ENCODE data around the gene RPS21. TPM values are rescaled to one million over a fixed set of nuclear protein-coding genes. Genes with fewer than 3 reads are reported as not detected.

RPS21 gene
- total RNA-seq, 2 donors from 2014 or later: 1,109 to 1,318 TPM

DNA sequence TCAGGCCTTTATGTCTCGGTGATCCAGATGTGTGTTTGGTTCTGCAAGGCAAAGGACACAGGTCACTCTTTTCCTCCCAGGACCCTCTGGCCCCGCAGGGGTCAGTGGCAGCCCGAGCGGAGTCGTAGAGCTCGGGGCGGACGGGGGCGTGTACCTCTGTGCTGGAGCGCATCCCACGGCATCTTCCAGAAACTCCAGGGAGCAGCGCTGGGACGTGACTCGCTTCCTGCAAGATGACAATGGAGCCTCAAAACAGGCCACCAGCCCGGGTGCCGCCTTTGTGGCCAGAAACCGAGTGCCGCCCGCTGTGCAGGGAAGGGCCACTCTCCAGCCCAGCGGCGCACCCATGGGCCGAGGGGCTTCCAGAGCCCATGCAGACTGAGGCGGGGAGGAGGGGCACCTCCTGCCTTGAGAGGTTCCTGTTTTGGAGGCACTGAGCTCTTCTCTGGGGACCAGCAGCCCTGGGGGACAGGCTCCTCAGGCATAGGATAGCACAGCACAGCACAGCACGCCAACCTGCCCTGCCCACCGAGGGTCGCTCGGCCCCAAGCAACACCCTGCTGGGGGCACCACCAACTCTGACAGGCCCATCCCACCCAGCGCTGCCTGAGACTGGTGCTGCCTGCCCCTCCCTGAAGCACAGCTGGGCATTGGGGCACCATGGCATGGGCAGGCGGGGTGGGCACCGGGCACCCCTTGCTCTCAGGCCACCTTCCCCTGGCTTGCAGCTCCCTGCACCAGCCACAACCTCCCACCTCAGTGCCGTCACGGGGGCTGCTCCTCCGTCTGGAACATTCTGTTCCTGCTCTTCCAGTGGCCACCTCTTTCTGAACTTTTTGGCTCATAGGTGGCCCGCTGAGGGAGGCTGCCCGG is 9.7 kb downstream of the RPS21 start:
- DNase-seq (ENCODE audit: low spot score) (no peak), ATAC-seq (no peak)
- Mint-ChIP-seq H3K9me3 (peaks cover 4% of the 10 kb centered on the region), H3K36me3 (no peaks in the 10 kb centered on the region), H3K4me1 (ENCODE audit: low read depth in 2 of 2) (peaks cover 0 to 14% of the 10 kb centered on the region in 2 donors), H3K4me3 (no peak overlapping the region), H3K27me3 (no peaks in the 10 kb centered on the region), H3K27ac (no peak overlapping the region)

DNA sequence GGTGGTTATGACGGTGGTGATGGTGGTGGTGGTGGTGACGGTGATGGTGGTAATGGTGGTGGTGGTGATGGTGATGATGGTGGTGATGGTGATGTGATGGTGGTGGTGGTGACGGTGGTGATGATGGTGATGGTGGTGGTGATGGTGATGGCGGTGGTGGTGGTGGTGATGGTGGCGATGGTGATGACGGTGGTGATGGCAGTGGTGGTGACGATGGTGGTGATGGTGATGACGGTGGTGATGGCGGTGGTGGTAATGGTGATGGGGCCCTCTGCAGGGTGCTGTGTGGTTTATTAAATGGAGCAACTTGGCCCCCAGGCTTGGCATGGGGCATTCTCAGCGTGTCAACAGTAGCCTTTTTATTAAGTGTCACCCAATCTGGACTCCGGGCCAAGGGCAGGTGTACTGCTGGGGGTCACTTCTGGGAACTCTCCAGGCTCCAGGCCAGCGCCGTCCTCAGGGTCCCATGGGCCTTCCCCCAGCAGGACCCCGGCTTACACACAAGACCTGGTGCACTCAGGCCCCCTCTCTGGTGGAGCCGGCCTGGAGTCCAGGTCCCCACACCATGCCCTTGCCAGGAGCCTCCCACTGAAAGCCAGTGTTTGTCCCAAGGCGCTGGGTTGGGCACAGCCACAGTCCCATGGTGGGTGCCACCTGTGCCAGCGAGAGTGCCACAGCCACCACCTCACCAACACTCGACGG is 11.4 kb downstream of the RPS21 start:
- H3K27me3 Mint-ChIP-seq: no peaks in the 10 kb centered on the region
- ATAC-seq (no peak), DNase-seq (ENCODE audit: low spot score) (no peak)
- peaks cover 4% of the 10 kb centered on the region for H3K9me3 Mint-ChIP-seq
- H3K4me1 Mint-ChIP-seq (ENCODE audit: low read depth in 2 of 2): peaks cover 0 to 16% of the 10 kb centered on the region in 2 donors
- H3K36me3 Mint-ChIP-seq: no peaks in the 10 kb centered on the region
- no peak overlapping the region for H3K27ac Mint-ChIP-seq
- H3K4me3 Mint-ChIP-seq: no peak overlapping the region

GRCh38 chr20:62400021-62400420 is 13.1 kb downstream of the RPS21 start:
- Mint-ChIP-seq H3K9me3 (peaks cover 4% of the 10 kb centered on the region), H3K4me1 (ENCODE audit: low read depth in 2 of 2) (peaks cover 0 to 16% of the 10 kb centered on the region in 2 donors), H3K36me3 (no peaks in the 10 kb centered on the region), H3K27me3 (no peaks in the 10 kb centered on the region), H3K27ac (no peak overlapping the region), H3K4me3 (no peak overlapping the region)
- ATAC-seq: no peak
- no peak for DNase-seq (ENCODE audit: low spot score)

- no peak overlapping the region for H3K4me3 Mint-ChIP-seq
- no peak for DNase-seq (ENCODE audit: low spot score)
- H3K27ac Mint-ChIP-seq: no peak overlapping the region
- H3K27me3 Mint-ChIP-seq: no peaks in the 10 kb centered on the region
- peaks cover 4% of the 10 kb centered on the region for H3K9me3 Mint-ChIP-seq
- ATAC-seq: no peak
- H3K36me3 Mint-ChIP-seq: no peaks in the 10 kb centered on the region
- peaks cover 4 to 20% of the 10 kb centered on the region in 2 donors for H3K4me1 Mint-ChIP-seq (ENCODE audit: low read depth in 2 of 2)
These were observed 13.6 kb downstream of the RPS21 start for GRCh38 chr20:62400541-62400940.

DNA sequence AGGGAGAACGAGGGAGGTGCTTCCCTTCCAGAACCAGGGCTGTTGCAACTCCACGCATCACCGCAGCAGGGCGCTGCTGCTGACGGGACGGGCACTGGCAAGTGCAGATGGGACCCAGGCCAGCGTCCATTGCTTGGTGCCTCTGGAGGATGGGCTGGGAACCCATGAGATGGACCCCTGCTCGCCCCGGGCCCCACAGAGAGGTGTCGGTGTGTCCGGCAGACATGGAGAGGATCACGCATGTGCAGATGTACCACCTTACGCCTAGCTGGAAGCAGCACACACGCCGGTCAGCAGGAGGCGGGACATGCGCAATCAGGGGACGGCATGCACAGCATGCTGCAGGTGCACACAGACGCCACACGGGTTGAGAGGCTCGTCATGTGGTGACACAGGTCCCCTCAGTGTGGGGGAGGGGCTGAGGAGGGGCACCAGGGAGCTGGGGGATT is 14.5 kb downstream of the RPS21 start:
- peaks cover 4% of the 10 kb centered on the region for H3K9me3 Mint-ChIP-seq
- no peaks in the 10 kb centered on the region for H3K36me3 Mint-ChIP-seq
- H3K4me1 Mint-ChIP-seq (ENCODE audit: low read depth in 2 of 2): peaks cover 4 to 25% of the 10 kb centered on the region in 2 donors
- no peak overlapping the region for H3K27ac Mint-ChIP-seq
- H3K4me3 Mint-ChIP-seq: no peak overlapping the region
- no peak for ATAC-seq
- no peaks in the 10 kb centered on the region for H3K27me3 Mint-ChIP-seq
- DNase-seq (ENCODE audit: low spot score): no peak

DNA sequence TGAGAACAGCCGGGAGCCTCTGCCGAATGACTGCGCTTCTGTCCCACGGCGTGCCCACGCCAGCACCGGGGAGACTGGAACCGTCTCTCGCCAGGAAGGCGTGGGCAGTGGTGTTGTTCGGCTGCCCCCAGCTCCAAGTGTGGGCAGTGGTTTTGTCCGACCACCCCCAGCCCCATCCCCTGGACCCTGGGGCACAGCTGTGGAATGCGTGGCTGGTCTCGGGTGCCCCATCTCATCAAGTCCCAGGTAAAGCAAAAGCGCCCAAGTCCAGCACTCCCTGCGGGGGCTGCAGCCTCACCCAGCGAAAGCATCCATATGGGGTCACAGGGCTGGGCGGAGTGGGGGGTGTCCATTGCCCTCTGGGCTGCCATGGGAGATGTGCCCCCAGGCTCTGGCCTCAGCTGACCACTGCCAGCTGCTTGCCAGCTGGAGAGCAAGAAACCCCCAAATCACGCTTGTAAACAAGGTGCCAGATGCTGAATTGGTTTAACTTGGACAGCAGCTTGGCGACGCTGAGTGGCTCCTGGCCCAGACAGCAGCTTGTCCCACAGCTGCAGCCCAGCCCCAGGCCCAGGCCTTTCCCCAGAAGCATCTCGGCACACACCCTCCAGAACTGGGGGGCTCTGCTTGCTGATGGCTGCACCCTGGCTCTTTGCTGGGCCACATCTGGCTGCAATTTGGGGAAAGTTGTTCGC is 15.7 kb downstream of the RPS21 start:
- H3K4me1 Mint-ChIP-seq (ENCODE audit: low read depth in 2 of 2): peaks cover 4 to 20% of the 10 kb centered on the region in 2 donors
- DNase-seq (ENCODE audit: low spot score) (no peak), ATAC-seq (no peak)
- H3K4me3 Mint-ChIP-seq: no peak overlapping the region
- no peaks in the 10 kb centered on the region for H3K36me3 Mint-ChIP-seq
- no peaks in the 10 kb centered on the region for H3K27me3 Mint-ChIP-seq
- no peak overlapping the region for H3K27ac Mint-ChIP-seq
- peaks cover 4% of the 10 kb centered on the region for H3K9me3 Mint-ChIP-seq

DNA sequence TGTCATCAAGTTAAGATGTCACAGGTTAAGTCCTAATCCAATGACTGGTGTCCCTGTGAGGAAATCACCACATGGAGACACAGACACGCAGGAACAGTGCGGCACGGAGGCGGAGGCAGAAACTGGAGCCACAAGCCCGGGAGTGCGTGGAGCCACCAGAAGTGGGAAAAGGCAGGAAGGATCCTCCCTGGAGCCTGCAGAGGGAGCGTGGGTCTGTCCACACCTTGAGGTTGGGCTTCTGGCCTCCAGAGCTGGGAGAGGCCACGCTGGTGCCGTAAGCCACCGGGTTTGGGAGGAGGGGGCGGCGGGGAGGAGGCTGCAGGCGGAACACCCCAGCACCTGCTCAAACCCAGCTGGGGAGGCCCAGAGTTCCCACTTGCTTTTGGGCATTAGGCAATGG is 16.4 kb downstream of the RPS21 start:
- no peaks in the 10 kb centered on the region for H3K36me3 Mint-ChIP-seq
- no peaks in the 10 kb centered on the region for H3K9me3 Mint-ChIP-seq
- DNase-seq (ENCODE audit: low spot score): no peak
- H3K27ac Mint-ChIP-seq: no peak overlapping the region
- no peaks in the 10 kb centered on the region for H3K27me3 Mint-ChIP-seq
- H3K4me1 Mint-ChIP-seq (ENCODE audit: low read depth in 2 of 2): peaks cover 4 to 15% of the 10 kb centered on the region in 2 donors
- no peak overlapping the region for H3K4me3 Mint-ChIP-seq
- ATAC-seq: no peak

DNA sequence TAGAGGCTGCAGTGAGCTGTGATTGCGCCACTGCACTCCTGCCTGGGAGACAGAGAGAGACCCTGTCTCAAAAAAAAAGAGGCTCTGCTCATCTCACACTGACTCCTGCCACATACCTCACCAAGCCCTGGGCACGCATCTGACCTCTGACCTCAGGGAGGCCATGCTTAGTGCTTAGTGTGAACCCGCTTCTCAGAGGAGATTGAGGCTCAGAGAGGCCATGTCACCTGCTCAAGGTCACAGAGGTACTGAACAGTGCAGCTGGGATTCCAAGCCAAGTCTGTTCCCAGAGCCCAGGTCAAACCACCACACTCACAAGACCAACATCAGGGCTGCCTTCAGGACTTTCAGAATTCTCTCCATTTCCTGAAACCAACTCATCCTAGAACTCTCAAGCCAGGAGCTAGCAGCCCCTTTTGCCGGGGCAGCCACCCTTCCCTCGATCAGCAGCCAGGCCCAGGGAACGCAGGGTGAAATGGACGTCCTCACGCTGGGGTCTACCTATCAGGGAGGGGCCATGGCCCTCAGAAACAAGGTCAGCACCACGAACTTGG is 17.3 kb downstream of the RPS21 start:
- no peaks in the 10 kb centered on the region for H3K36me3 Mint-ChIP-seq
- no peak for ATAC-seq
- DNase-seq (ENCODE audit: low spot score): no peak
- H3K4me1 Mint-ChIP-seq (ENCODE audit: low read depth in 2 of 2): peaks cover 4 to 15% of the 10 kb centered on the region in 2 donors
- no peak overlapping the region for H3K27ac Mint-ChIP-seq
- H3K4me3 Mint-ChIP-seq: no peak overlapping the region
- H3K27me3 Mint-ChIP-seq: no peaks in the 10 kb centered on the region
- H3K9me3 Mint-ChIP-seq: no peaks in the 10 kb centered on the region

GRCh38 chr20:62404761-62405107 is 17.8 kb downstream of the RPS21 start:
- Mint-ChIP-seq H3K36me3 (no peaks in the 10 kb centered on the region), H3K27me3 (no peaks in the 10 kb centered on the region), H3K4me1 (ENCODE audit: low read depth in 2 of 2) (peaks cover 8 to 19% of the 10 kb centered on the region in 2 donors), H3K4me3 (no peak overlapping the region), H3K9me3 (no peaks in the 10 kb centered on the region), H3K27ac (no peak overlapping the region)
- ATAC-seq (no peak), DNase-seq (ENCODE audit: low spot score) (no peak)

GRCh38 chr20:62405108-62405980 is 18.4 kb downstream of the RPS21 start:
- Mint-ChIP-seq H3K27me3 (no peaks in the 10 kb centered on the region), H3K36me3 (no peaks in the 10 kb centered on the region), H3K4me1 (ENCODE audit: low read depth in 2 of 2) (peaks cover 14 to 16% of the 10 kb centered on the region in 2 donors), H3K4me3 (peak overlapping the region; percentile 79), H3K9me3 (no peaks in the 10 kb centered on the region), H3K27ac (peak overlapping the region; percentile 26 to 48)
- ATAC-seq: no peak
- no peak for DNase-seq (ENCODE audit: low spot score)

GRCh38 chr20:62405981-62406513 is 19.1 kb downstream of the RPS21 start:
- no peaks in the 10 kb centered on the region for H3K36me3 Mint-ChIP-seq
- H3K27me3 Mint-ChIP-seq: no peaks in the 10 kb centered on the region
- ATAC-seq: no peak
- H3K27ac Mint-ChIP-seq: peak overlapping the region; percentile 26 to 48
- peaks cover 14 to 16% of the 10 kb centered on the region in 2 donors for H3K4me1 Mint-ChIP-seq (ENCODE audit: low read depth in 2 of 2)
- H3K4me3 Mint-ChIP-seq: peak overlapping the region; percentile 79
- H3K9me3 Mint-ChIP-seq: no peaks in the 10 kb centered on the region
- no peak for DNase-seq (ENCODE audit: low spot score)

DNA sequence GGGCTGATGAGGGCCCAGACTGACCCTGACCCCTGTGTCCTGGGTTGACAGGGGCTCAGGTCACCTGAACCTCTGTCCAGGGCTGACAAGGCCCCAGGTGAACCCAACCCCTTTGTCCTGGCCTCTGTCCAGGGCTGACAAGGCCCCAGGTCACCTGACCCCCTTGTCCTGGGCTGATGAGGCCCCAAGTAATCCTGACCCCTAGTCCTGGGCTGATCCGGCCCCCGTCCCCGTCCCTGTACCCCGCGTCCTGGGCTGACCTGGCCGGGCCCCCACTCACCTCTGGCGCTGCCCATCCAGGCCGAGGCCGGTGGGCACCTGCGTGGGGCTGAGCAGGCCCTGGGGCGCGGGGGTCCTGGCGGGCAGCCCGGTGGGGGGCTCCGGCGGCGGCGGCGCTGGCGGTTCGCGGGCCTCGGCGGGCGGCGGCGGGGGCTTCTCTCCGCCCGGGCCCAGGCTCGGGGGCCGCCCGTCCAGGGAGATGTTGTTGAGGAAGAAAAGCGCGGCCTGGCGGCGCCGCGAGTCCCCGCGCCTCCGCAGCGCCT is 19.8 kb downstream of the RPS21 start:
- ATAC-seq: peak; percentile 0 to 1
- Mint-ChIP-seq H3K9me3 (no peaks in the 10 kb centered on the region), H3K27ac (no peak overlapping the region), H3K4me3 (peak overlapping the region; percentile 79), H3K4me1 (ENCODE audit: low read depth in 2 of 2) (peaks cover 14 to 16% of the 10 kb centered on the region in 2 donors), H3K27me3 (no peaks in the 10 kb centered on the region), H3K36me3 (no peaks in the 10 kb centered on the region)
- no peak for DNase-seq (ENCODE audit: low spot score)
